DND-41 (cell line): ENCODE data around the gene TGFB1I1.

Experiments used
- ATAC-seq: fragments of 200-7000 bp; cut with Tn5 transposase; 3 replicates; pipeline ENCODE4 v1.9.1; 2021; ENCODE audit warnings: low read depth; ENCODE audit not compliant: insufficient read depth
- DNase-seq: peaks from one replicate; pipeline ENCODE4 v3.0.0-alpha.2; 2020
- H2AFZ ChIP-seq: 2 replicates; pipeline ENCODE4 v1.6.0; 2012; ENCODE audit warnings: low read depth, low read length
- H3K27ac ChIP-seq: 2 replicates; pipeline ENCODE4 v1.5.1; 2012; ENCODE audit warnings: low read length, inconsistent platforms
- H3K27me3 ChIP-seq: fragments of 200-600 bp; sonication (generic); 2 replicates; pipeline ENCODE4 v1.6.0; 2012; ENCODE audit warnings: low read length, mild to moderate bottlenecking, inconsistent platforms; ENCODE audit not compliant: insufficient read depth, poor library complexity
- H3K36me3 ChIP-seq: 2 replicates; pipeline ENCODE4 v1.5.1; 2012; ENCODE audit warnings: low read length, inconsistent platforms; ENCODE audit not compliant: insufficient read depth
- H3K4me1 ChIP-seq: 2 replicates; pipeline ENCODE4 v1.5.1; 2012; ENCODE audit warnings: mild to moderate bottlenecking, low read length; ENCODE audit not compliant: insufficient read depth
- H3K4me2 ChIP-seq: 2 replicates; pipeline ENCODE4 v1.6.0; 2012; ENCODE audit warnings: mild to moderate bottlenecking, moderate library complexity, low read length, inconsistent platforms; ENCODE audit not compliant: insufficient read depth
- H3K4me3 ChIP-seq, 2 experiments: fragments of 200-600 bp in 1 of 2; shearing (Covaris generic) in 1 of 2; 2 replicates each; pipeline ENCODE4 v1.5.1; 2012 to 2016; ENCODE audit warnings: inconsistent platforms in 2 of 2, low read length in 2 of 2, mild to moderate bottlenecking in 2 of 2, low read depth in 1 of 2, moderate library complexity in 1 of 2
- H3K79me2 ChIP-seq: 2 replicates; pipeline ENCODE4 v1.6.0; 2012; ENCODE audit warnings: low read length, inconsistent platforms; ENCODE audit not compliant: insufficient read depth
- H3K9ac ChIP-seq: 2 replicates; pipeline ENCODE4 v1.6.0; 2012; ENCODE audit warnings: low read depth, mild to moderate bottlenecking, inconsistent platforms, low read length, moderate library complexity
- H3K9me3 ChIP-seq: 2 replicates; pipeline ENCODE4 v1.5.1; 2012; ENCODE audit warnings: low read length, moderate library complexity, mild to moderate bottlenecking, inconsistent platforms; ENCODE audit not compliant: insufficient read depth, severe bottlenecking
- H4K20me1 ChIP-seq: 2 replicates; pipeline ENCODE4 v1.6.0; 2012; ENCODE audit warnings: low read length; ENCODE audit not compliant: insufficient read depth
- CTCF ChIP-seq: IDR thresholded peaks from 2 replicates; pipeline ENCODE4 v1.5.1; 2012; ENCODE audit warnings: borderline replicate concordance, low read length, moderate library complexity, mild to moderate bottlenecking; ENCODE audit not compliant: poor library complexity, severe bottlenecking; ENCODE audit errors: extremely low read depth
- EZH2 ChIP-seq: IDR thresholded peaks from 3 replicates; pipeline ENCODE4 v1.6.1; 2012; ENCODE audit warnings: borderline replicate concordance, low read depth, mild to moderate bottlenecking, moderate library complexity, low read length, inconsistent platforms; ENCODE audit not compliant: severe bottlenecking

TGFB1I1 gene

GRCh38 chr16:31429314-31429713 lies 42.6 kb upstream of the TGFB1I1 start:
- no peak overlapping the region for H3K9ac ChIP-seq
- H3K79me2 ChIP-seq: no peaks in the 10 kb centered on the region
- DNase-seq (no peak), ATAC-seq (no peak)
- peaks cover 3% of the 10 kb centered on the region for H3K27me3 ChIP-seq
- TF ChIP-seq CTCF (no peak), EZH2 (no peak)
- H3K36me3 ChIP-seq: no peaks in the 10 kb centered on the region
- no peaks in the 10 kb centered on the region for H3K9me3 ChIP-seq
- H2AFZ ChIP-seq: no peak overlapping the region
- H3K4me3 ChIP-seq: no peak overlapping the region
- no peaks in the 10 kb centered on the region for H4K20me1 ChIP-seq
- H3K4me1 ChIP-seq: no peaks in the 10 kb centered on the region
- no peak overlapping the region for H3K4me2 ChIP-seq
- H3K27ac ChIP-seq: no peak overlapping the region

- peaks cover 3% of the 10 kb centered on the region for H3K27me3 ChIP-seq
- H3K4me3 ChIP-seq: no peak overlapping the region
- H3K4me1 ChIP-seq: no peaks in the 10 kb centered on the region
- no peak overlapping the region for H3K9ac ChIP-seq
- H3K36me3 ChIP-seq: no peaks in the 10 kb centered on the region
- no peak overlapping the region for H2AFZ ChIP-seq
- ATAC-seq: no peak
- H3K4me2 ChIP-seq: no peak overlapping the region
- DNase-seq: no peak
- TF ChIP-seq CTCF (no peak), EZH2 (no peak)
- H4K20me1 ChIP-seq: no peaks in the 10 kb centered on the region
- H3K27ac ChIP-seq: no peak overlapping the region
- H3K9me3 ChIP-seq: no peaks in the 10 kb centered on the region
- H3K79me2 ChIP-seq: no peaks in the 10 kb centered on the region
These were observed 42.2 kb upstream of the TGFB1I1 start for GRCh38 chr16:31429796-31430195.

- no peak for ATAC-seq
- Histone ChIP-seq H3K4me3 (no peak overlapping the region), H2AFZ (no peak overlapping the region), H3K4me2 (no peak overlapping the region), H3K4me1 (no peaks in the 10 kb centered on the region), H3K9me3 (no peaks in the 10 kb centered on the region), H3K9ac (no peak overlapping the region), H3K36me3 (no peaks in the 10 kb centered on the region), H4K20me1 (no peaks in the 10 kb centered on the region), H3K27ac (no peak overlapping the region), H3K27me3 (peaks cover 3% of the 10 kb centered on the region), H3K79me2 (no peaks in the 10 kb centered on the region)
- DNase-seq: no peak
- TF ChIP-seq CTCF: no peak
- no peak for TF ChIP-seq EZH2
These were observed 41.4 kb upstream of the TGFB1I1 start for GRCh38 chr16:31430380-31431052.
